BLaER1 (cell line): ENCODE data around the gene SEC24C.

ENCODE experiments used
- H3K27ac ChIP-seq: shearing (Covaris generic); formaldehyde crosslinking; 2 replicates; pipeline ENCODE4 v1.8.1; 2022
- H3K27me3 ChIP-seq: shearing (Covaris generic); formaldehyde crosslinking; 2 replicates; pipeline ENCODE4 v1.8.1; 2022
- H3K36me3 ChIP-seq: shearing (Covaris generic); formaldehyde crosslinking; 2 replicates; pipeline ENCODE4 v1.8.1; 2022
- H3K4me1 ChIP-seq: shearing (Covaris generic); formaldehyde crosslinking; 2 replicates; pipeline ENCODE4 v1.8.1; 2022
- H3K4me2 ChIP-seq: shearing (Covaris generic); formaldehyde crosslinking; 2 replicates; pipeline ENCODE4 v1.8.1; 2022
- H3K4me3 ChIP-seq: shearing (Covaris generic); formaldehyde crosslinking; 2 replicates; pipeline ENCODE4 v1.8.1; 2022
- H3K9ac ChIP-seq: shearing (Covaris generic); formaldehyde crosslinking; 2 replicates; pipeline ENCODE4 v1.8.1; 2022
- H3K9me3 ChIP-seq: shearing (Covaris generic); formaldehyde crosslinking; 2 replicates; pipeline ENCODE4 v1.8.1; 2022
- H4K20me1 ChIP-seq: shearing (Covaris generic); formaldehyde crosslinking; 2 replicates; pipeline ENCODE4 v1.8.1; 2022
- Cebpa-rat ChIP-seq: shearing (Covaris generic); IDR thresholded peaks from 2 replicates; pipeline ENCODE4 v1.8.1; 2022

The SEC24C gene

GRCh38 chr10:73812657-73813056, 68.5 kb downstream of the SEC24C start:
- Histone ChIP-seq H3K27ac (no peak overlapping the region), H3K4me1 (peaks cover 21% of the 10 kb centered on the region), H3K27me3 (no peaks in the 10 kb centered on the region), H4K20me1 (peaks cover 33% of the 10 kb centered on the region), H3K9me3 (no peaks in the 10 kb centered on the region), H3K4me3 (no peak overlapping the region), H3K4me2 (no peak overlapping the region), H3K9ac (no peak overlapping the region), H3K36me3 (peaks cover 65% of the 10 kb centered on the region)
- no peak for TF ChIP-seq Cebpa-rat

DNA sequence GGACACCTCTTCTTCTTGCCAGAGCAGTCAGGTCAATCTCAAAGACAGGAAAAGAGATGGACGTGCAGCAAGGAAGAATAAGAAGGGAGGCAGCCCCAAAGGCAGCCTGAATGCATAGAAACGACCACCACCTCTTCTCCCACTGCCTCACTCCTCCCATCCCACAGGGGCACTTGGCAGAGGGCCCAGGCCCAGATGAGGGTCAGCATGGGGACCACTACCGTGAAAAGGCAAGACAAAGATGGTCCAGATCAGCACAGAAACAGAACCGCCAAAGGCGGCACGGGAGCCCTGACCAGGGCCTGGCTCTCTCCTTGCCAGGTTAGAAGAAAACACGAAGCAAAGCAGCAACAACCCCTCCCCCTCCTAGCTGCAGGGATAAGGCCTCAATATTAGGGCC, 69.2 kb downstream of the SEC24C start:
- Histone ChIP-seq H3K9ac (no peak overlapping the region), H3K4me1 (peaks cover 21% of the 10 kb centered on the region), H4K20me1 (peaks cover 31% of the 10 kb centered on the region), H3K9me3 (no peaks in the 10 kb centered on the region), H3K4me3 (no peak overlapping the region), H3K4me2 (no peak overlapping the region), H3K27me3 (no peaks in the 10 kb centered on the region), H3K36me3 (peaks cover 65% of the 10 kb centered on the region), H3K27ac (no peak overlapping the region)
- no peak for TF ChIP-seq Cebpa-rat

DNA sequence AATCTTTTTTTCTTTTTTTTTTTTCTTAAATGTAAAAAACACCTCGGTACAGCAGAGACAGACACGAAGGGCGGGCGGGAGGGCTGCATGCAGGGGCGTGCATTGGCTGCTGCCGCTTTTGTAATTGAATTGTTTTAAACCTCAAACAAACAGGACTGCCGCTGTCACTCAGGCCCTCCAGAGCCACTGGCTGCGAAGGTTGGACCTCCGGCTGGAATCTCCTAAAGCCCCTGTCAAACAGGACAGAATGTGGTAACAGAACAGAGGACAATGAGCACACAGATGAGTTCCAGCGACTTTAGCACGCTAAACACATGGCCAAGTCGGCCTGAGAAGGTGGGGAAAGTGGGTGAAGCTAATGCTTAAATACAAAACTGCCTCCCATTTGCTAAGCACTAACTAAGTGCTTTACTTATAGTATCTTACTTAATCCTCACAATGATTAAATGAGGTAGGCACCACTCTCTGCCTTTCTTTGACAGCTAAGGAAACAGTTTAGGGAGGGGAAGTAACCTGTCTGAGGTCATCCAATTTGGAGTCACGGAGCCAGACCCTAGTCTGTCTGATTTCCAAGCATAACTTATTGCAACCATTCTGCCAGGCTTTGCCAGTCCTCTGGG, 70.2 kb downstream of the SEC24C start:
- TF ChIP-seq Cebpa-rat: no peak
- Histone ChIP-seq H3K27me3 (no peaks in the 10 kb centered on the region), H3K9ac (no peak overlapping the region), H4K20me1 (peaks cover 23% of the 10 kb centered on the region; the same call in 1 of the 2 replicates), H3K4me1 (peaks cover 20% of the 10 kb centered on the region), H3K27ac (no peak overlapping the region), H3K4me2 (no peak overlapping the region), H3K9me3 (no peaks in the 10 kb centered on the region), H3K4me3 (no peak overlapping the region), H3K36me3 (peaks cover 62% of the 10 kb centered on the region)

GRCh38 chr10:73814896-73815718, 70.9 kb downstream of the SEC24C start:
- H4K20me1 ChIP-seq: peaks cover 17% of the 10 kb centered on the region; the same call in 1 of the 2 replicates
- H3K4me2 ChIP-seq: no peak overlapping the region
- H3K4me3 ChIP-seq: no peak overlapping the region
- no peak overlapping the region for H3K27ac ChIP-seq
- H3K9me3 ChIP-seq: no peaks in the 10 kb centered on the region
- no peaks in the 10 kb centered on the region for H3K27me3 ChIP-seq
- no peak for TF ChIP-seq Cebpa-rat
- H3K4me1 ChIP-seq: peaks cover 14% of the 10 kb centered on the region
- H3K36me3 ChIP-seq: peaks cover 64% of the 10 kb centered on the region
- H3K9ac ChIP-seq: no peak overlapping the region

GRCh38 chr10:73815719-73816030, 71.5 kb downstream of the SEC24C start:
- no peak for TF ChIP-seq Cebpa-rat
- no peak overlapping the region for H3K27ac ChIP-seq
- H3K27me3 ChIP-seq: no peaks in the 10 kb centered on the region
- no peak overlapping the region for H3K4me2 ChIP-seq
- H3K4me3 ChIP-seq: no peak overlapping the region
- peaks cover 65% of the 10 kb centered on the region for H3K36me3 ChIP-seq
- no peak overlapping the region for H3K9ac ChIP-seq
- H3K9me3 ChIP-seq: no peaks in the 10 kb centered on the region
- H3K4me1 ChIP-seq: peaks cover 9% of the 10 kb centered on the region
- peaks cover 11% of the 10 kb centered on the region; the same call in 1 of the 2 replicates for H4K20me1 ChIP-seq

DNA sequence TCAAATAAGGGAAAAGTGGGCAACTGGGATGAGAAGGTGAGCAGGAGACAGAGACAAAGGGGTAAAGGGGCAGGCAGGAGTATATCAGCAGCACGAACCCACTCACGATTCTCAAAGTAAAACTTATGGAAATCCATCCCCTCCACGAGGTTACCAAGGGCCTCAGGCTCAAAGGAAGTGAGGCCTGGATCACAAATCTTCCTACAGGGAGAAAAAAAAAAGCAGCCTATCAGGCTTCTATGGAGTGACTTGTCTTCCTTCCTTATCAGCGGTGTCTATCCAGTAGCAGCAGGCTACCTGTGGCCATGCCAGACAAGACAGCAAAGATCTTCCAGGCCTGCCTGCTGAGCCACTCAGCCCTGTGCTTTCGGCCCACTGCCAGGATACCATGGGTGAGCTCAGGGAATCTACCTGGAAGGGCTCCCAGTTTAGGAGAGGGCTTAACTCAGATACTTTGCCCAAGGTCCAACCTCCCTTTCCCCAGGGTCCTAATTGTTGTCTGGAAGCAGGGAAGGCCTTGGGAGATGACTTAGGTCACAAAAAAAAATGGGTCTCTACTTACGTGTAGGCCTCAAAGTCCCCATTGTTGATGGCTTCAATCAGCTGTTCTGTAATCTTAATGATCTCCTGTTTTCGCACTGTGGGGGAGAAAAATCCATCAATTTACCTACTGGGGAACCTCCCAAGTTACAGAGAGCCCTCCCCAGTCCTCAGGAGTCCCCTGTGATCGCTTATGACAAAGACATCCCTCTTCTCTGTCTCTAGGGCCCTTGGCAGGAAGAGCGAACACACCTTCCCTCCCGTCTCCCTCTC, 73.0 kb downstream of the SEC24C start:
- Histone ChIP-seq H3K4me3 (no peak overlapping the region), H3K27ac (no peak overlapping the region), H3K27me3 (no peaks in the 10 kb centered on the region), H3K9ac (no peak overlapping the region), H4K20me1 (0 out of 2 replicates have a peak, but pooled peaks cover 7% of the 10 kb centered on the region), H3K36me3 (peaks cover 78% of the 10 kb centered on the region), H3K4me2 (no peak overlapping the region), H3K4me1 (peaks cover 6% of the 10 kb centered on the region), H3K9me3 (no peaks in the 10 kb centered on the region)
- no peak for TF ChIP-seq Cebpa-rat

GRCh38 chr10:73817826-73818225, 73.7 kb downstream of the SEC24C start:
- H3K27me3 ChIP-seq: no peaks in the 10 kb centered on the region
- H4K20me1 ChIP-seq: 0 out of 2 replicates have a peak, but pooled peaks cover 7% of the 10 kb centered on the region
- H3K36me3 ChIP-seq: peaks cover 85% of the 10 kb centered on the region
- H3K4me2 ChIP-seq: no peak overlapping the region
- H3K4me3 ChIP-seq: no peak overlapping the region
- no peak overlapping the region for H3K9ac ChIP-seq
- no peak overlapping the region for H3K27ac ChIP-seq
- no peaks in the 10 kb centered on the region for H3K4me1 ChIP-seq
- H3K9me3 ChIP-seq: no peaks in the 10 kb centered on the region
- no peak for TF ChIP-seq Cebpa-rat

DNA sequence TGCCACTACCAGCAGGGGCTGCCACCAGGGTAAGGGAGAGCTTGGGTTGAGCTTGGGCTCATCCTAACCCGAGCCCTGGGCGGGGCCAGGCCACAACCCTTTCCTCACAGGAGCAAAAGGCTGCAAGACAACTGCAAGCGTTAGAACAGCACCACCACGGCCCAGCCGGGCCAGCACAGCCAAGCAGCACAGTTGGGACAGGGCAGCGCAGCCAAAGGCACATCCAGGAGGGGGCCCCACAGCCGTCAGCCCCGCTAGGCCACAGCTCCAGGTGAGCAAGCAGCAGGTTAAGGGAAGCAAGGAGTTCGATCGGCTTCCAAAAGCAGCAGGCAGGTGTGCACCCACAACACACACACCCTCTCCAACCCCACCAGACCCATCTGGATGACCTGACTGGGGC, 74.2 kb downstream of the SEC24C start:
- H3K9me3 ChIP-seq: no peaks in the 10 kb centered on the region
- no peak for TF ChIP-seq Cebpa-rat
- H4K20me1 ChIP-seq: 0 out of 2 replicates have a peak, but pooled peaks cover 3% of the 10 kb centered on the region
- H3K4me1 ChIP-seq: no peaks in the 10 kb centered on the region
- no peak overlapping the region for H3K9ac ChIP-seq
- H3K36me3 ChIP-seq: peaks cover 86% of the 10 kb centered on the region
- H3K27ac ChIP-seq: no peak overlapping the region
- H3K4me3 ChIP-seq: no peak overlapping the region
- H3K27me3 ChIP-seq: no peaks in the 10 kb centered on the region
- H3K4me2 ChIP-seq: no peak overlapping the region

GRCh38 chr10:73819081-73819480, 74.9 kb downstream of the SEC24C start:
- Histone ChIP-seq H3K9ac (no peak overlapping the region), H3K36me3 (peaks cover 87% of the 10 kb centered on the region)

More at GRCh38 chr10:73819081-73819480, 74.9 kb downstream of the SEC24C start:
- no peaks in the 10 kb centered on the region for H4K20me1 ChIP-seq
- H3K27ac ChIP-seq: no peak overlapping the region
- H3K4me3 ChIP-seq: no peak overlapping the region
- TF ChIP-seq Cebpa-rat: no peak
- H3K9me3 ChIP-seq: no peaks in the 10 kb centered on the region
- H3K27me3 ChIP-seq: no peaks in the 10 kb centered on the region
- no peaks in the 10 kb centered on the region for H3K4me1 ChIP-seq
- H3K4me2 ChIP-seq: no peak overlapping the region
